HepG2 (cell line): ENCODE results near the gene C20orf141. TPM values are rescaled to one million over a fixed set of nuclear protein-coding genes. Genes with fewer than 3 reads are reported as not detected.

Source experiments
- ATAC-seq: fragments of 200-7000 bp; cut with Tn5 transposase; 3 replicates; pipeline ENCODE4 v1.9.1; 2020; ENCODE audit warnings: mild to moderate bottlenecking, moderate library complexity
- BruUV-seq: library from RNA; stranded (reverse); fragments of 400-500 nt; replicated peaks from 2 replicates; lab custom pipeline; 2021; lab: Mats Ljungman, UMichigan
- CTCF ChIA-PET: fragments of 300-600 bp; formaldehyde crosslinking; extraction: SDS; loops from one replicate; lab custom pipeline; 2021; ENCODE audit warnings: low total read pairs, inconsistent platforms, low intra/inter-chr PET ratio; lab: Yijun Ruan, JAX
- POLR2A ChIA-PET: fragments of 350-600 bp; sonication (Branson Sonifier 250); formaldehyde crosslinking; loops from one replicate; lab custom pipeline; 2020; ENCODE audit warnings: antibody characterized with exemption, inconsistent platforms; lab: Yijun Ruan, JAX
- DNase-seq: peaks from one replicate; pipeline ENCODE4 v3.0.0-alpha.2; 2015; ENCODE audit warnings: low spot score
- FAIRE-seq: peaks from 3 replicates; lab custom pipeline; 2011; peaks lifted over from hg19 to GRCh38; lab: Jason Lieb, UNC
- H2AFZ ChIP-seq: one replicate; pipeline ENCODE4 v1.6.1; 2011; ENCODE audit warnings: low read length, inconsistent platforms
- H3K27ac ChIP-seq: fragments of 300-600 bp; 3 replicates; pipeline ENCODE4 v1.8.0; 2011; ENCODE audit warnings: mixed run types, mild to moderate bottlenecking, mixed read lengths, low read length, inconsistent platforms; ENCODE audit not compliant: insufficient read depth; ENCODE audit errors: extremely low read length
- H3K27me3 ChIP-seq, 2 experiments: fragments of 200-600 bp in 1 of 2; 2 replicates in 1 of 2; 3 replicates in 1 of 2; pipeline versions ENCODE4 v1.6.0 to v1.8.0; 2011; ENCODE audit warnings: low read length in 2 of 2, mild to moderate bottlenecking in 2 of 2, moderate library complexity in 2 of 2, inconsistent platforms in 1 of 2; ENCODE audit not compliant: insufficient read depth in 2 of 2, control insufficient read depth in 1 of 2
- H3K36me3 ChIP-seq, 2 experiments: fragments of 200-600 bp in 1 of 2; replicated peaks in 1 of 2; 2 replicates in 1 of 2; 3 replicates in 1 of 2; pipeline versions ENCODE4 v1.5.1 to v1.8.0; 2011; ENCODE audit warnings: low read length in 2 of 2, inconsistent platforms in 1 of 2; ENCODE audit not compliant: insufficient read depth in 2 of 2, control insufficient read depth in 1 of 2
- H3K4me1 ChIP-seq: 2 replicates; pipeline ENCODE4 v1.5.1; 2012; ENCODE audit warnings: low read length, inconsistent platforms; ENCODE audit not compliant: insufficient read depth
- H3K4me2 ChIP-seq: 2 replicates; pipeline ENCODE4 v1.6.0; 2011; ENCODE audit warnings: low read depth, low read length, inconsistent platforms
- H3K4me3 ChIP-seq, 3 experiments: fragments of 200-600 bp in 1 of 3; sonication (generic), shearing (Covaris generic) in 1 of 3; replicated peaks in 1 of 3; 2 replicates each; pipeline ENCODE4 v1.5.1; 2011 to 2016; ENCODE audit warnings: low read length in 3 of 3, inconsistent platforms in 2 of 3, low read depth in 2 of 3, mild to moderate bottlenecking in 2 of 3, control low read depth in 1 of 3, mixed read lengths in 1 of 3; ENCODE audit not compliant: insufficient read depth in 1 of 3
- H3K79me2 ChIP-seq: one replicate; pipeline ENCODE4 v1.6.1; 2011; ENCODE audit warnings: low read length, inconsistent platforms; ENCODE audit not compliant: insufficient read depth
- H3K9ac ChIP-seq: 2 replicates; pipeline ENCODE4 v1.6.0; 2011; ENCODE audit warnings: mild to moderate bottlenecking, low read depth, low read length, inconsistent platforms; ENCODE audit not compliant: insufficient read depth
- H3K9me3 ChIP-seq: 2 replicates; pipeline ENCODE4 v1.5.1; 2012; ENCODE audit warnings: mild to moderate bottlenecking, low read length
- H4K20me1 ChIP-seq: 2 replicates; pipeline ENCODE4 v1.6.0; 2011; ENCODE audit warnings: inconsistent platforms, mild to moderate bottlenecking, low read length, moderate library complexity; ENCODE audit not compliant: insufficient read depth
- BRF2 ChIP-seq: sonication (generic); formaldehyde crosslinking; IDR thresholded peaks from 2 replicates; pipeline ENCODE4 v1.8.1; 2022; ENCODE audit warnings: mild to moderate bottlenecking, missing genetic modification reagents
- CAMTA2 ChIP-seq: sonication (generic); formaldehyde crosslinking; IDR thresholded peaks from 2 replicates; pipeline ENCODE4 v1.4.0; 2020; ENCODE audit warnings: mild to moderate bottlenecking, missing genetic modification reagents, borderline replicate concordance
- CBX2 ChIP-seq, 2 experiments: fragments of 200-600 bp in 1 of 2; sonication (generic); formaldehyde crosslinking in 1 of 2; IDR thresholded peaks; 2 replicates each; pipeline versions ENCODE4 v1.7.0 to v1.8.1; 2018 to 2022; ENCODE audit warnings: low read depth in 2 of 2, low read length in 1 of 2, mild to moderate bottlenecking in 1 of 2, missing genetic modification reagents in 1 of 2
- CENPT ChIP-seq: sonication (generic); formaldehyde crosslinking; IDR thresholded peaks from 2 replicates; pipeline ENCODE4 v1.8.0; 2022; ENCODE audit warnings: low read depth, mild to moderate bottlenecking, moderate library complexity, missing genetic modification reagents
- EZH2 ChIP-seq: conservative IDR thresholded peaks from 2 replicates; pipeline ENCODE4 v1.6.1; 2012; ENCODE audit warnings: mild to moderate bottlenecking, low read depth, low read length, moderate library complexity
- HOXD1 ChIP-seq: sonication (generic); formaldehyde crosslinking; IDR thresholded peaks from 2 replicates; pipeline ENCODE4 v1.5.0; 2020; ENCODE audit warnings: missing genetic modification reagents
- NFKBIZ ChIP-seq: IDR thresholded peaks from 2 replicates; pipeline ENCODE4 v1.6.1; 2018; ENCODE audit warnings: missing genetic modification reagents, missing compliant biosample characterization
- NFRKB ChIP-seq: fragments of 450-650 bp; IDR thresholded peaks from 2 replicates; pipeline ENCODE4 v1.6.1; 2017
- PRMT3 ChIP-seq: sonication (generic); formaldehyde crosslinking; IDR thresholded peaks from 2 replicates; pipeline ENCODE4 v1.8.1; 2022; ENCODE audit warnings: low read depth, mild to moderate bottlenecking, moderate library complexity, missing genetic modification reagents, borderline replicate concordance
- REL ChIP-seq: sonication (generic); formaldehyde crosslinking; conservative IDR thresholded peaks from 2 replicates; pipeline ENCODE4 v1.8.0; 2022; ENCODE audit warnings: mild to moderate bottlenecking, missing genetic modification reagents, moderate library complexity
- SATB2 ChIP-seq: sonication (generic); formaldehyde crosslinking; IDR thresholded peaks from 2 replicates; pipeline ENCODE4 v1.5.0; 2020; ENCODE audit warnings: missing genetic modification reagents
- SOX6 ChIP-seq, 2 experiments: fragments of 450-650 bp in 1 of 2; sonication (generic) in 1 of 2; formaldehyde crosslinking in 1 of 2; IDR thresholded peaks; 2 replicates each; pipeline versions ENCODE4 v1.4.0 to v1.6.1; 2017 to 2020; ENCODE audit warnings: antibody characterized with exemption in 1 of 2, mild to moderate bottlenecking in 1 of 2, missing genetic modification reagents in 1 of 2
- THAP7 ChIP-seq: sonication (generic); formaldehyde crosslinking; IDR thresholded peaks from 2 replicates; pipeline ENCODE4 v1.8.1; 2023; ENCODE audit warnings: mild to moderate bottlenecking, missing genetic modification reagents
- ZBTB3 ChIP-seq: sonication (generic); formaldehyde crosslinking; IDR thresholded peaks from 2 replicates; pipeline ENCODE4 v1.4.0; 2020; ENCODE audit warnings: low read depth, mild to moderate bottlenecking, moderate library complexity, missing genetic modification reagents, borderline replicate concordance
- ZKSCAN8 ChIP-seq: IDR thresholded peaks from 2 replicates; pipeline ENCODE4 v1.6.1; 2016; ENCODE audit warnings: borderline replicate concordance, missing genetic modification reagents, missing compliant biosample characterization
- ZNF263 ChIP-seq: sonication (generic); formaldehyde crosslinking; IDR thresholded peaks from 2 replicates; pipeline ENCODE4 v1.4.0; 2020; ENCODE audit warnings: missing genetic modification reagents
- ZNF746 ChIP-seq: sonication (generic); formaldehyde crosslinking; IDR thresholded peaks from 2 replicates; pipeline ENCODE4 v1.8.0; 2022; ENCODE audit warnings: mild to moderate bottlenecking, missing genetic modification reagents
- ZNF770 ChIP-seq: sonication (generic); formaldehyde crosslinking; IDR thresholded peaks from 2 replicates; pipeline ENCODE4 v1.5.0; 2020; ENCODE audit warnings: mild to moderate bottlenecking, missing genetic modification reagents
- WGBS: methylation state at CpG from one replicate; pipeline ENCODE4 v1.1.6; 2017; ENCODE audit warnings: low lambda C conversion rate; 5-methylcytosine and 5-hydroxymethylcytosine counted together
- in situ Hi-C: cut with HindIII; loops from 2 replicates; pipeline ENCODE4 v1.10.0; 2017; ENCODE audit warnings: low pct_unique_long_range_greater_than_20kb; ENCODE audit not compliant: extremely low pct_ligation_motif_present
- intact Hi-C: fragments of 100-400 bp; cut with micrococcal nuclease; formaldehyde crosslinking; loops from one replicate; pipeline ENCODE4 v1.10.0; 2022; ENCODE audit not compliant: unreplicated experiment
- polyA plus RNA-seq, 8 experiments: library from polyadenylated mRNA; depleted of rRNA in 3 of 8; stranded (reverse) in 7 of 8; unstranded in 1 of 8; fragments of >200 nt; fragmentation: Illumina TruSeq in 4 of 8; extraction: Trizol in 4 of 8; gene quantifications; 2 replicates each; pipeline versions ENCODE4 v1.2.1 to v1.2.3, GENCODE V29; 2011 to 2016; ENCODE audit warnings: low read depth in 4 of 8, missing spikeins in 1 of 8, mixed read lengths in 1 of 8; ENCODE audit not compliant: insufficient read depth in 1 of 8
- total RNA-seq, 5 experiments: library from RNA; depleted of rRNA; stranded (reverse); fragments of >200 nt; fragmentation: Illumina TruSeq; extraction: Trizol; gene quantifications; 2 replicates each; pipeline ENCODE4 v1.2.3, GENCODE V29; 2016; ENCODE audit warnings: low read depth in 1 of 5

C20orf141 gene
- total and polyA plus RNA-seq, 2 of the 13 experiments (the other 11 are each of a cell fraction or from before 2014, with no cell fraction given) = not detected

GRCh38 chr20:2816583-2817340 lies 2.0 kb downstream of the C20orf141 start:
- whole genome bisulfite sequencing = 15% methylated on average over 13 of the region's 20 CpGs
- in situ Hi-C loops = no loop called here
- TF ChIP-seq ZNF770 = no peak
- TF ChIP-seq HOXD1 = no peak
- no peak for TF ChIP-seq EZH2
- 0 out of 2 replicates have a peak, but pooled peaks have one; percentile 51 for TF ChIP-seq ZNF263
- TF ChIP-seq NFKBIZ (CRISPR knock-in tag) = no peak
- no peak for TF ChIP-seq BRF2 (CRISPR knock-in tag)
- TF ChIP-seq CENPT = no peak
- no peak for TF ChIP-seq REL (CRISPR knock-in tag)
- TF ChIP-seq ZKSCAN8 (CRISPR knock-in tag) = no peak
- no peak for TF ChIP-seq ZNF746 (CRISPR knock-in tag)
- no peak for TF ChIP-seq CAMTA2 (CRISPR knock-in tag)
- TF ChIP-seq SOX6 (IDR thresholded peaks at IDR 0.05) = no peak
- no peak for TF ChIP-seq SOX6 (CRISPR knock-in tag; IDR thresholded peaks at IDR 0.05)
- TF ChIP-seq THAP7 (CRISPR knock-in tag) = 0 out of 2 replicates have a peak, but pooled peaks have one; percentile 35
- no peak for TF ChIP-seq NFRKB
- no peak for TF ChIP-seq ZBTB3 (CRISPR knock-in tag)
- TF ChIP-seq SATB2 = no peak
- no peak for TF ChIP-seq CBX2 (IDR thresholded peaks at IDR 0.05; ENCODE audit: low read depth, low read length)
- no peak for TF ChIP-seq CBX2 (CRISPR knock-in tag; IDR thresholded peaks at IDR 0.05; ENCODE audit: low read depth)
- TF ChIP-seq PRMT3 (CRISPR knock-in tag) = no peak

More at GRCh38 chr20:2816583-2817340, 2.0 kb downstream of the C20orf141 start:
- Histone ChIP-seq H3K27me3 (peaks cover 4 to 83% of the 10 kb centered on the region in 2 experiments), H3K9me3 (0 out of 2 replicates have a peak, but pooled peaks cover 5% of the 10 kb centered on the region), H3K79me2 (no peaks in the 10 kb centered on the region), H3K27ac (no peak overlapping the region), H3K4me1 (peaks cover 13% of the 10 kb centered on the region; the same call in 1 of the 2 replicates), H3K9ac (no peak overlapping the region), H3K36me3 (no peaks in the 10 kb centered on the region), H2AFZ (no peak overlapping the region), H3K4me3 (no peak overlapping the region), H4K20me1 (no peaks in the 10 kb centered on the region), H3K4me2 (no peak overlapping the region)
- FAIRE-seq (no peak), ATAC-seq (peak; percentile 80), DNase-seq (no peak)
- CTCF ChIA-PET = interaction anchor here (1.7 kb wide), 1 partner anchor 35 kb away, joined by 11 read pairs; no protein-coding TSS in a partner anchor
- intact Hi-C loops = loop anchor here (1.0 kb wide), 1 partner anchor 36 kb away; no protein-coding TSS in a partner anchor
- POLR2A ChIA-PET = no interaction called here
- no TSS peak for BruUV-seq
